Panc1 (cell line): Measurements from ENCODE around the gene DNAJC24. TPM values are rescaled to one million over a fixed set of nuclear protein-coding genes. Genes with fewer than 3 reads are reported as not detected.

Experiments used
- ATAC-seq: fragments of 200-7000 bp; cut with Tn5 transposase; 2 replicates; pipeline ENCODE4 v1.9.1; 2020; ENCODE audit warnings: mild to moderate bottlenecking, moderate library complexity
- BruUV-seq: library from RNA; stranded (reverse); fragments of 400-500 nt; replicated peaks from 2 replicates; lab custom pipeline; 2021; lab: Mats Ljungman, UMichigan
- CTCF ChIA-PET: fragments of 300-600 bp; sonication (Branson Sonifier 250); formaldehyde crosslinking; loops from one replicate; lab custom pipeline; 2022; ENCODE audit warnings: antibody characterized with exemption; lab: Charles Lee
- POLR2A ChIA-PET: fragments of 300-600 bp; sonication (Branson Sonifier 250); formaldehyde crosslinking; loops from one replicate; lab custom pipeline; 2022; ENCODE audit warnings: antibody characterized with exemption; lab: Charles Lee
- DNase-seq: peaks from one replicate; pipeline ENCODE4 v3.0.0-alpha.2; 2010; ENCODE audit warnings: low read depth, low spot score
- H3K27ac ChIP-seq: 2 replicates; pipeline ENCODE4 v1.5.1; 2011; ENCODE audit warnings: mild to moderate bottlenecking, low read length, inconsistent platforms
- H3K27me3 ChIP-seq: fragments of 200-500 bp; sonication (Bioruptor generic); 2 replicates; pipeline ENCODE4 v1.6.0; 2014; ENCODE audit warnings: low read length, inconsistent platforms; ENCODE audit not compliant: control insufficient read depth, insufficient read depth
- H3K36me3 ChIP-seq: fragments of 200-500 bp; sonication (Bioruptor generic); 2 replicates; pipeline ENCODE4 v1.5.1; 2014; ENCODE audit warnings: inconsistent platforms, mild to moderate bottlenecking, low read length, moderate library complexity; ENCODE audit not compliant: control insufficient read depth, insufficient read depth
- H3K4me1 ChIP-seq: 2 replicates; pipeline ENCODE4 v1.5.1; 2011; ENCODE audit warnings: inconsistent platforms, mild to moderate bottlenecking, low read length, moderate library complexity; ENCODE audit not compliant: control insufficient read depth, insufficient read depth
- H3K4me3 ChIP-seq, 2 experiments: 2 replicates each; pipeline ENCODE4 v1.5.1; 2011 to 2012; ENCODE audit warnings: low read depth in 2 of 2, low read length in 2 of 2, mild to moderate bottlenecking in 2 of 2, inconsistent platforms in 1 of 2, moderate library complexity in 1 of 2
- H3K9me3 ChIP-seq: fragments of 200-500 bp; sonication (Bioruptor generic); 2 replicates; pipeline ENCODE4 v1.5.1; 2014; ENCODE audit warnings: low read depth, mild to moderate bottlenecking, inconsistent platforms, low read length, moderate library complexity; ENCODE audit not compliant: control insufficient read depth, insufficient read depth
- POLR2AphosphoS5 ChIP-seq: IDR thresholded peaks from 2 replicates; pipeline ENCODE4 v1.6.1; 2012; ENCODE audit warnings: mild to moderate bottlenecking, low read depth, low read length, moderate library complexity
- SIN3A ChIP-seq: IDR thresholded peaks from 2 replicates; pipeline ENCODE4 v1.6.1; 2012; ENCODE audit warnings: low read depth, mild to moderate bottlenecking, low read length, moderate library complexity, borderline replicate concordance; ENCODE audit not compliant: insufficient read depth
- TCF7L2 ChIP-seq: IDR thresholded peaks from 2 replicates; pipeline ENCODE4 v1.6.1; 2011; ENCODE audit warnings: mild to moderate bottlenecking, low read depth, low read length, inconsistent platforms
- in situ Hi-C: cut with HindIII; loops from 2 replicates; pipeline ENCODE4 v1.10.0; 2016; ENCODE audit warnings: low sequenced_read_pairs, low pct_unique_long_range_greater_than_20kb
- intact Hi-C: fragments of 100-400 bp; cut with micrococcal nuclease; formaldehyde crosslinking; loops from one replicate; pipeline ENCODE4 v1.10.0; 2022; ENCODE audit not compliant: unreplicated experiment
- total RNA-seq: library from RNA; stranded (reverse); gene quantifications from one replicate; pipeline ENCODE4 v1.2.1, GENCODE V29; 2021; ENCODE audit not compliant: unreplicated experiment
- TF ChIP-seq, protein P1 (sequence below): fragments of 450-650 bp; IDR thresholded peaks from 2 replicates; pipeline ENCODE4 v1.5.1; 2017; ENCODE audit warnings: mild to moderate bottlenecking
- TF ChIP-seq, protein P2 (sequence below), 2 experiments: IDR thresholded peaks; 2 replicates each; pipeline ENCODE4 v1.6.1; 2011 to 2012; ENCODE audit warnings: low read depth in 2 of 2, control low read depth in 1 of 2, low read length in 1 of 2, mild to moderate bottlenecking in 1 of 2, moderate library complexity in 1 of 2; ENCODE audit not compliant: insufficient read depth in 1 of 2

DNAJC24 gene
- total RNA-seq, 1 experiment from 2014 or later = 15.7 TPM

DNA sequence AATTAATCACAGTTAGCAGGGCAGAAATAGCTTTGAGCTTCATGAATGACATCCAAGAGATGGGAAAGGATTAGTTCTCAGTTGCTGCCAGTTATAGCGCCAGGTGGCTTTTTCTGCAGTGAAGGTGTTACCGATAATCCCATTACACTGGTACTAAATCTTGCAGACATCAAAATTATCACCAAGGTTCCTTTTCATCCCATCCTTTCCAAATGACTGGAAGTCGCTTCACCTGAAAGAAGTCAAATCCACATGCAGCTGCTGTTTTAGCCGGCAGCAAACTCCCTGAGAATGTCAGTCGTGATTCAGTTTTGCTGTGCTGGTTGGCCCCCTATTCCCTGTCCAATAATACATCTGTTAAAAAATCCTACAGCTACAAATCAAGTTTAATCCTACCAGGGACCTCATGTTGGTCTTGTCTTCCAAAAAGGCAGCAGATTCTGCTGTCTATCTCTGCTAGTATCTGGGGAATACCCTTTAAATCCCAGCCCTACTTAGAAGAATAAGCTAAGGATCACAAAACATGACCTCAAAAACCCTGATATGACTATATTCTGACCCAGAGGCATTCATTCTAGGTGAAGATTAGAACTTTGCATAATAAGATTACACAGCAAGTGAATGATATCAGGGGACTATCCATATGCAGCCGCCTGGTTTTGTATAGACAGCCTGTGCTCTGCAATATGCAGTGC is 108.0 kb downstream of the DNAJC24 start:
- intact Hi-C loops (no loop called here), in situ Hi-C loops (no loop called here)
- CTCF ChIA-PET = no interaction called here
- TF ChIP-seq SIN3A (no peak), POLR2AphosphoS5 (no peak), TCF7L2 (no peak)
- TF ChIP-seq, protein P1, sequence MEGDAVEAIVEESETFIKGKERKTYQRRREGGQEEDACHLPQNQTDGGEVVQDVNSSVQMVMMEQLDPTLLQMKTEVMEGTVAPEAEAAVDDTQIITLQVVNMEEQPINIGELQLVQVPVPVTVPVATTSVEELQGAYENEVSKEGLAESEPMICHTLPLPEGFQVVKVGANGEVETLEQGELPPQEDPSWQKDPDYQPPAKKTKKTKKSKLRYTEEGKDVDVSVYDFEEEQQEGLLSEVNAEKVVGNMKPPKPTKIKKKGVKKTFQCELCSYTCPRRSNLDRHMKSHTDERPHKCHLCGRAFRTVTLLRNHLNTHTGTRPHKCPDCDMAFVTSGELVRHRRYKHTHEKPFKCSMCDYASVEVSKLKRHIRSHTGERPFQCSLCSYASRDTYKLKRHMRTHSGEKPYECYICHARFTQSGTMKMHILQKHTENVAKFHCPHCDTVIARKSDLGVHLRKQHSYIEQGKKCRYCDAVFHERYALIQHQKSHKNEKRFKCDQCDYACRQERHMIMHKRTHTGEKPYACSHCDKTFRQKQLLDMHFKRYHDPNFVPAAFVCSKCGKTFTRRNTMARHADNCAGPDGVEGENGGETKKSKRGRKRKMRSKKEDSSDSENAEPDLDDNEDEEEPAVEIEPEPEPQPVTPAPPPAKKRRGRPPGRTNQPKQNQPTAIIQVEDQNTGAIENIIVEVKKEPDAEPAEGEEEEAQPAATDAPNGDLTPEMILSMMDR = no peak
- TF ChIP-seq, protein P2, sequence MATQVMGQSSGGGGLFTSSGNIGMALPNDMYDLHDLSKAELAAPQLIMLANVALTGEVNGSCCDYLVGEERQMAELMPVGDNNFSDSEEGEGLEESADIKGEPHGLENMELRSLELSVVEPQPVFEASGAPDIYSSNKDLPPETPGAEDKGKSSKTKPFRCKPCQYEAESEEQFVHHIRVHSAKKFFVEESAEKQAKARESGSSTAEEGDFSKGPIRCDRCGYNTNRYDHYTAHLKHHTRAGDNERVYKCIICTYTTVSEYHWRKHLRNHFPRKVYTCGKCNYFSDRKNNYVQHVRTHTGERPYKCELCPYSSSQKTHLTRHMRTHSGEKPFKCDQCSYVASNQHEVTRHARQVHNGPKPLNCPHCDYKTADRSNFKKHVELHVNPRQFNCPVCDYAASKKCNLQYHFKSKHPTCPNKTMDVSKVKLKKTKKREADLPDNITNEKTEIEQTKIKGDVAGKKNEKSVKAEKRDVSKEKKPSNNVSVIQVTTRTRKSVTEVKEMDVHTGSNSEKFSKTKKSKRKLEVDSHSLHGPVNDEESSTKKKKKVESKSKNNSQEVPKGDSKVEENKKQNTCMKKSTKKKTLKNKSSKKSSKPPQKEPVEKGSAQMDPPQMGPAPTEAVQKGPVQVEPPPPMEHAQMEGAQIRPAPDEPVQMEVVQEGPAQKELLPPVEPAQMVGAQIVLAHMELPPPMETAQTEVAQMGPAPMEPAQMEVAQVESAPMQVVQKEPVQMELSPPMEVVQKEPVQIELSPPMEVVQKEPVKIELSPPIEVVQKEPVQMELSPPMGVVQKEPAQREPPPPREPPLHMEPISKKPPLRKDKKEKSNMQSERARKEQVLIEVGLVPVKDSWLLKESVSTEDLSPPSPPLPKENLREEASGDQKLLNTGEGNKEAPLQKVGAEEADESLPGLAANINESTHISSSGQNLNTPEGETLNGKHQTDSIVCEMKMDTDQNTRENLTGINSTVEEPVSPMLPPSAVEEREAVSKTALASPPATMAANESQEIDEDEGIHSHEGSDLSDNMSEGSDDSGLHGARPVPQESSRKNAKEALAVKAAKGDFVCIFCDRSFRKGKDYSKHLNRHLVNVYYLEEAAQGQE (IDR thresholded peaks at IDR 0.05; ENCODE audit: insufficient read depth in 1 of 2, low read depth in 2 of 2, low read length in 1 of 2) = no peak
- Histone ChIP-seq H3K9me3 (no peaks in the 10 kb centered on the region), H3K27ac (no peak overlapping the region), H3K4me3 (no peak overlapping the region), H3K27me3 (no peaks in the 10 kb centered on the region), H3K4me1 (no peaks in the 10 kb centered on the region), H3K36me3 (no peaks in the 10 kb centered on the region)
- DNase-seq = no peak
- no TSS peak for BruUV-seq
- ATAC-seq = no peak
- POLR2A ChIA-PET = no interaction called here

DNA sequence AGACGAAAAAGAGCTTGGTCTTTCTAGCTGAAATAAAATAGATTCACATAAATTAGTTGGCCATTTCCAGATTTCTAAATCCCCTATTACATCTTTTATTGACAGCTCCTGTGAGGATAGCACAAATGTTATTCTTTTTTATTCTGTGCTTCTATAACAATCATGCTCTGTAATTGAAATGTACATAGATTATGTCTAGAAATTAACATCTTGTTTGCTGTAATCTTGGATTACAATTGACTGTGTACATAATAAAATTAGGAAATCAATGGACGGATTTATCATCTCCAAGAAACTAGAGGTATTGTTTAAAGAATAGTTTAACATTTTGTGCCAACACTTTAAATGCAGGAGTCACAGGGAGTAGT is 108.5 kb downstream of the DNAJC24 start:
- Histone ChIP-seq H3K4me1 (no peaks in the 10 kb centered on the region), H3K9me3 (no peaks in the 10 kb centered on the region), H3K4me3 (no peak overlapping the region), H3K27ac (no peak overlapping the region), H3K36me3 (no peaks in the 10 kb centered on the region), H3K27me3 (no peaks in the 10 kb centered on the region)
- intact Hi-C loops (no loop called here), in situ Hi-C loops (no loop called here)
- CTCF ChIA-PET = no interaction called here
- BruUV-seq = no TSS peak
- ATAC-seq (no peak), DNase-seq (no peak)
- TF ChIP-seq, protein P1 = no peak
- TF ChIP-seq SIN3A (no peak), POLR2AphosphoS5 (no peak), TCF7L2 (no peak)
- TF ChIP-seq, protein P2 (IDR thresholded peaks at IDR 0.05; ENCODE audit: insufficient read depth in 1 of 2, low read depth in 2 of 2, low read length in 1 of 2) = no peak
- POLR2A ChIA-PET = no interaction called here
